ENCODE results near the gene TTC1. TPM values are rescaled to one million over a fixed set of nuclear protein-coding genes. Genes with fewer than 3 reads are reported as not detected.

Gene TTC1
- total and polyA plus RNA-seq, 10 donors, result 29.2 to 55.2 (median 39.6) TPM

DNA sequence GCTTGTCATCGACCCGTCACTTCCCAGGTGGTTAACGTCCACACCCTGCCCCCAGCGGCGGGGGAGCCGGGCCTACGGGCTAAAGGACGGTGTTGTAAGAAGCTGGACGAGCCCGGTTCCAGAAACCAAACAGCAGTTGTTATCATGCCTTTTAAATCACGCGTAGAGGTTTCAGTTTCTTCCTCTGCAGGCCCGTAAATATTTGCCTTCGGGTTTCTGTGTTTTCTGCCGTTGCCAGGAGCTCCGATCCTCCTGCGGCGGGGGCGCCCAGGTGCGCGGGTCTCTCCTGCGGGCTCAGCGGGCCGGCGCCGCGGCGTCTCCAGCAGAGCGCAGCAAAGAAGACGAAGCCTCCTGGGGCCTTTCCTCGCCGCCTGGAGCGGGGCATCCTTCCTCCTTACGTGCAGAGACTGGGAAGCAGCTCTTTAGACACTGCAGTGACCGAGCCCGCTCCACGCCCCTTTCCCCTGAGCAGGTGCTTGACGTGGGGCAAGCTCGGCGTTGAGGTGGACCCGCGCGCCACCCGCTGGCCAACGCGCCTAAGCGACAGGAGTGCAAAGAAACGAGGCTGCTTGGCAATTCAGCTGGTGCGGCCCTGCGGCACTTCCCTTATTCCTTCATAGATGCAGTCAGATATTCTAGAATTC, 21.8 kb upstream of the TTC1 start:
- intact Hi-C loops (cut with DNase I; ENCODE audit: low total_unique reads), result loop anchor here (10.0 kb wide), 1 partner anchor 702 kb away; no protein-coding TSS in a partner anchor
- Histone ChIP-seq H3K27me3 (replicated peaks in 1 of 7) (peaks cover 0 to 39% (median 3%) of the 10 kb centered on the region in 7 donors), H3K4me1 (peaks cover 0 to 13% (median 10%) of the 10 kb centered on the region in 6 donors), H3K27ac (peak overlapping the region in 1 of 8 donors; percentile 24), H3K36me3 (no peaks in the 10 kb centered on the region), H3K9me3 (peaks cover 0 to under 1% (median 0%) of the 10 kb centered on the region in 8 donors), H3K4me3 (peak overlapping the region; percentile 22 to 72 (median 44))
- 1 to 4% (median 2%) methylated on average over 21 to 50 of the region's 50 CpGs for WGBS, 5 donors
- peak; percentile 95 for DNase-seq
- TF ChIP-seq POLR2AphosphoS5 (IDR thresholded peaks at IDR 0.05), result peak in 2 of 3 donors; percentile 55 to 74
- TF ChIP-seq POLR2A (IDR thresholded peaks at IDR 0.05), result no peak
- TF ChIP-seq, protein P1, sequence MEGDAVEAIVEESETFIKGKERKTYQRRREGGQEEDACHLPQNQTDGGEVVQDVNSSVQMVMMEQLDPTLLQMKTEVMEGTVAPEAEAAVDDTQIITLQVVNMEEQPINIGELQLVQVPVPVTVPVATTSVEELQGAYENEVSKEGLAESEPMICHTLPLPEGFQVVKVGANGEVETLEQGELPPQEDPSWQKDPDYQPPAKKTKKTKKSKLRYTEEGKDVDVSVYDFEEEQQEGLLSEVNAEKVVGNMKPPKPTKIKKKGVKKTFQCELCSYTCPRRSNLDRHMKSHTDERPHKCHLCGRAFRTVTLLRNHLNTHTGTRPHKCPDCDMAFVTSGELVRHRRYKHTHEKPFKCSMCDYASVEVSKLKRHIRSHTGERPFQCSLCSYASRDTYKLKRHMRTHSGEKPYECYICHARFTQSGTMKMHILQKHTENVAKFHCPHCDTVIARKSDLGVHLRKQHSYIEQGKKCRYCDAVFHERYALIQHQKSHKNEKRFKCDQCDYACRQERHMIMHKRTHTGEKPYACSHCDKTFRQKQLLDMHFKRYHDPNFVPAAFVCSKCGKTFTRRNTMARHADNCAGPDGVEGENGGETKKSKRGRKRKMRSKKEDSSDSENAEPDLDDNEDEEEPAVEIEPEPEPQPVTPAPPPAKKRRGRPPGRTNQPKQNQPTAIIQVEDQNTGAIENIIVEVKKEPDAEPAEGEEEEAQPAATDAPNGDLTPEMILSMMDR (IDR thresholded peaks at IDR 0.05 in 8 of 11, conservative IDR thresholded peaks at IDR 0.05 in 3 of 11), result peak; percentile 35 to 79 (median 68)

DNA sequence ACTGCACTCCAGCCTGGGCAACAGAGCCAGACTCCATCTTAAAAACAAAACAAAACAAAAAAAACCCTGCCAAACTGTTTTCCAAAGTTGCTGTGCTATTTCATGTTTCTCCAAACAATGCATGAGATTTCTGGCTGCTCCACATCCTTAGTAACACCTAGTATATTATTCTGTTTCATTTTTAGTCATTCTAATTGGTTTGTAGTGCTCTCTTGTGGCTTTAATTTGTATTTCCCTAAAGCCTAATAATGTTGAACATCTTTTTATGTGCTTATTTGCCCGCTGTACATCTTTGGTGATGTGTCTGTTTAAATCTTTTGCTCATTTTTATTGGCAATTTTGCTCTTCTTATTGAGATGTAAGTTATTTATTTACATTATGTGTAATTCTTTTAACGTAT, 18.4 kb upstream of the TTC1 start:
- Histone ChIP-seq H3K27me3 (replicated peaks in 1 of 7) (peaks cover 0 to 58% (median 3%) of the 10 kb centered on the region in 7 donors), H3K36me3 (no peaks in the 10 kb centered on the region), H3K9me3 (peaks cover 0 to 21% (median 16%) of the 10 kb centered on the region in 8 donors), H3K4me1 (peaks cover 0 to 13% (median 10%) of the 10 kb centered on the region in 6 donors), H3K27ac (no peak overlapping the region), H3K4me3 (no peak overlapping the region)
- WGBS, 5 donors, result 87 to 95% (median 89%) methylated on average over 2 of the region's 2 CpGs
- DNase-seq, result no peak
- intact Hi-C loops (cut with DNase I; ENCODE audit: low total_unique reads), result no loop called here
- TF ChIP-seq, protein P1 (IDR thresholded peaks at IDR 0.05 in 8 of 11, conservative IDR thresholded peaks at IDR 0.05 in 3 of 11), result no peak
- TF ChIP-seq POLR2A (IDR thresholded peaks at IDR 0.05) (no peak), POLR2AphosphoS5 (IDR thresholded peaks at IDR 0.05) (no peak)

DNA sequence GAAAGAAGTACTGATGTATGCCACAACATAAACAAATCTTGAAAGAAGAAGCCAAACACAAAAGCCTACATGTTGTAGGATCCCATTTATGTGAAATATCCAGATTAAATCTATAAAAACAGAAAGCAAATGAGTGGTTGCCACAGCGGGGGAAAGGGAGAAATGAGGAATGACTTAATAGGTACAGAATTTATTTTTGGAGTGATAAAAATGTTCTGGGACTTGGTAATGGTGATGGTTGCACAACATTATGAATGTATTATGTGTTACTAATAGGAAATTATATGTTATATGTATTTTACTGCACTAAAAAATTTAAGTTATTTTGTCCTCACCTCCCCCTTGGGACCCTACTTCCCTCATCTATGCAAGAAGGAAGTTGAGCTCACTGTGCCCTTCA, 16.4 kb upstream of the TTC1 start:
- Histone ChIP-seq H3K4me1 (peaks cover 0 to 2% (median under 1%) of the 10 kb centered on the region in 6 donors), H3K27ac (no peak overlapping the region), H3K27me3 (replicated peaks in 1 of 7) (peaks cover 0 to 44% (median 0%) of the 10 kb centered on the region in 7 donors), H3K36me3 (no peaks in the 10 kb centered on the region), H3K4me3 (no peak overlapping the region), H3K9me3 (peaks cover 0 to 21% (median 16%) of the 10 kb centered on the region in 8 donors)
- intact Hi-C loops (cut with DNase I; ENCODE audit: low total_unique reads), result no loop called here
- TF ChIP-seq, protein P1 (IDR thresholded peaks at IDR 0.05 in 8 of 11, conservative IDR thresholded peaks at IDR 0.05 in 3 of 11), result no peak
- TF ChIP-seq POLR2AphosphoS5 (IDR thresholded peaks at IDR 0.05) (no peak), POLR2A (IDR thresholded peaks at IDR 0.05) (no peak)
- WGBS, 5 donors, result 90 to 96% (median 94%) methylated on average over 1 of the region's 1 CpG
- no peak for DNase-seq

DNA sequence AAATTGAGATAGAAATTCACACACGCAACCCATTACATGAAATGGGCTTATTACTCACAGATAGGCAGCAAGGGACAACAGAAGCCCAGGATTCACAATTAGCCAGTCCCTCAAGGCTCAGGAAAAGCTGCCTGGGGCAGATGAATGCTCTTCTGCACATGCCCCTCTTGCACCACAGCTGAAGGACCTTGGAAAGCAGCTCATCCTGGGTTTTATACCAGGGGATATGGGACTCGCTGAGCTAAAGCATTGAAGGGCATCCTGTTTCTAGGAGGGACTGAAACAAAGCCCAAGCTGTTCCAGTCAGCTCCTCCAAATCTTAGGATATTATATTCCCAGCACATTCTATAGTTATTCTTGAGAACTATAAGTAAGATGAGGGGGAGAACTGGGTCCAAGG, 15.7 kb upstream of the TTC1 start:
- Histone ChIP-seq H3K27me3 (replicated peaks in 1 of 7) (peaks cover 0 to 38% (median 0%) of the 10 kb centered on the region in 7 donors), H3K36me3 (no peaks in the 10 kb centered on the region), H3K9me3 (peaks cover 0 to 21% (median 16%) of the 10 kb centered on the region in 8 donors), H3K27ac (no peak overlapping the region), H3K4me3 (no peak overlapping the region), H3K4me1 (no peaks in the 10 kb centered on the region)
- 89 to 97% (median 93%) methylated on average over 2 of the region's 2 CpGs for WGBS, 5 donors
- TF ChIP-seq POLR2AphosphoS5 (IDR thresholded peaks at IDR 0.05) (no peak), POLR2A (IDR thresholded peaks at IDR 0.05) (no peak)
- TF ChIP-seq, protein P1 (IDR thresholded peaks at IDR 0.05 in 8 of 11, conservative IDR thresholded peaks at IDR 0.05 in 3 of 11), result no peak
- no peak for DNase-seq
- intact Hi-C loops (cut with DNase I; ENCODE audit: low total_unique reads), result no loop called here
